ENCODE measurements around the gene RPL29. TPM values are rescaled to one million over a fixed set of nuclear protein-coding genes. Genes with fewer than 3 reads are reported as not detected.

RPL29 gene
- total RNA-seq, 8 experiments from 2014 or later, result 1,304 to 2,666 (median 2,366) TPM

- 50 to 100% (median 100%) methylated on average over 1 to 4 of the region's 6 CpGs; no CpG with 5 or more reads in 5 of the 10 experiments for WGBS, 10 experiments
- in situ Hi-C loops (cut with MboI; ENCODE audit: low pct_unique_long_range_greater_than_20kb in 2 of 9, low sequenced_read_pairs in 9 of 9, unreplicated experiment in 9 of 9), result no loop called here
Measured at GRCh38 chr3:51970606-51971300, 24.9 kb downstream of the RPL29 start.

GRCh38 chr3:51969841-51970240 lies 25.9 kb downstream of the RPL29 start:
- in situ Hi-C loops (cut with MboI; ENCODE audit: low pct_unique_long_range_greater_than_20kb in 2 of 9, low sequenced_read_pairs in 9 of 9, unreplicated experiment in 9 of 9), result no loop called here
- no peak for ATAC-seq (replicated peaks in 6 of 8)
- peak overlapping the region in 1 of 2 donors; percentile 99 for H3K27ac ChIP-seq
- no peak overlapping the region for H3K4me3 ChIP-seq
- peaks cover 43 to 46% of the 10 kb centered on the region in 2 donors for H3K4me1 ChIP-seq (replicated peaks in 1 of 2)
- no CpG with 5 or more reads among the region's 4 CpGs for WGBS, 10 experiments

More at GRCh38 chr3:51970606-51971300, 24.9 kb downstream of the RPL29 start:
- Histone ChIP-seq H3K27ac (no peak overlapping the region), H3K4me1 (replicated peaks in 1 of 2) (peaks cover 34 to 40% of the 10 kb centered on the region in 2 donors), H3K4me3 (no peak overlapping the region)
- no peak for ATAC-seq (replicated peaks in 6 of 8)

GRCh38 chr3:51968883-51969678 lies 26.6 kb downstream of the RPL29 start:
- in situ Hi-C loops (cut with MboI; ENCODE audit: low pct_unique_long_range_greater_than_20kb in 2 of 9, low sequenced_read_pairs in 9 of 9, unreplicated experiment in 9 of 9), result no loop called here
- Histone ChIP-seq H3K4me1 (replicated peaks in 1 of 2) (peaks cover 44 to 47% of the 10 kb centered on the region in 2 donors), H3K4me3 (peak overlapping the region in 4 of 5 donors; percentile 67 to 90 (median 84)), H3K27ac (peak overlapping the region; percentile 97 to 99)
- WGBS, 10 experiments, result 79 to 100% (median 100%) methylated on average over 1 to 4 of the region's 6 CpGs; no CpG with 5 or more reads in 4 of the 10 experiments
- no peak for ATAC-seq (replicated peaks in 6 of 8)

- ATAC-seq (replicated peaks in 6 of 8), result peak; percentile 8 to 72 (median 54)
- Histone ChIP-seq H3K27ac (peak overlapping the region; percentile 97 to 99), H3K4me1 (replicated peaks in 1 of 2) (peaks cover 45 to 48% of the 10 kb centered on the region in 2 donors), H3K4me3 (peak overlapping the region; percentile 67 to 90 (median 86))
- WGBS, 10 experiments, result no CpG with 5 or more reads among the region's 11 CpGs
- in situ Hi-C loops (cut with MboI; ENCODE audit: low pct_unique_long_range_greater_than_20kb in 2 of 9, low sequenced_read_pairs in 9 of 9, unreplicated experiment in 9 of 9), result no loop called here
Measured at GRCh38 chr3:51968170-51968775, 27.4 kb downstream of the RPL29 start.

- no CpG with 5 or more reads among the region's 90 CpGs for WGBS, 10 experiments
- H3K27ac ChIP-seq, result peak within 1 kb of the TSS; percentile 97 to 99
- peaks cover 46 to 48% of the 10 kb centered on the region in 2 donors for H3K4me1 ChIP-seq (replicated peaks in 1 of 2)
- in situ Hi-C loops (cut with MboI; ENCODE audit: low pct_unique_long_range_greater_than_20kb in 2 of 9, low sequenced_read_pairs in 9 of 9, unreplicated experiment in 9 of 9), result no loop called here
- peak; percentile 64 to 83 (median 69) for ATAC-seq (replicated peaks in 6 of 8)
- H3K4me3 ChIP-seq, result peak within 1 kb of the TSS; percentile 67 to 90 (median 86)
Measured at GRCh38 chr3:51967384-51968169, 28.1 kb downstream of the RPL29 start, which contains the start of gene PCBP4. Gene PCBP4, minus strand, starts transcription at chr3:51967454. Its CDS starts 6,214 bp downstream, at chr3:51961240.

- WGBS, 10 experiments, result 11% methylated on average over 4 of the region's 33 CpGs; no CpG with 5 or more reads in 9 of the 10 experiments
- in situ Hi-C loops (cut with MboI; ENCODE audit: low pct_unique_long_range_greater_than_20kb in 2 of 9, low sequenced_read_pairs in 9 of 9, unreplicated experiment in 9 of 9), result no loop called here
- H3K27ac ChIP-seq, result peak overlapping the region; percentile 97 to 99
- peaks cover 46 to 48% of the 10 kb centered on the region in 2 donors for H3K4me1 ChIP-seq (replicated peaks in 1 of 2)
- peak overlapping the region; percentile 67 to 90 (median 86) for H3K4me3 ChIP-seq
- peak; percentile 2 to 18 (median 11) for ATAC-seq (replicated peaks in 6 of 8)
Measured at GRCh38 chr3:51966922-51967383, 28.7 kb downstream of the RPL29 start.

GRCh38 chr3:51966486-51966885 lies 29.2 kb downstream of the RPL29 start:
- ATAC-seq (replicated peaks in 6 of 8), result no peak
- Histone ChIP-seq H3K4me3 (peak overlapping the region; percentile 67 to 90 (median 86)), H3K4me1 (replicated peaks in 1 of 2) (peaks cover 46 to 48% of the 10 kb centered on the region in 2 donors), H3K27ac (peak overlapping the region; percentile 97 to 99)
- no CpG with 5 or more reads among the region's 5 CpGs for WGBS, 10 experiments
- in situ Hi-C loops (cut with MboI; ENCODE audit: low pct_unique_long_range_greater_than_20kb in 2 of 9, low sequenced_read_pairs in 9 of 9, unreplicated experiment in 9 of 9), result no loop called here

- in situ Hi-C loops (cut with MboI; ENCODE audit: low pct_unique_long_range_greater_than_20kb in 2 of 9, low sequenced_read_pairs in 9 of 9, unreplicated experiment in 9 of 9), result no loop called here
- ATAC-seq (replicated peaks in 6 of 8), result no peak
- peaks cover 46 to 48% of the 10 kb centered on the region in 2 donors for H3K4me1 ChIP-seq (replicated peaks in 1 of 2)
- 20% methylated on average over 1 of the region's 2 CpGs; no CpG with 5 or more reads in 9 of the 10 experiments for WGBS, 10 experiments
- H3K27ac ChIP-seq, result peak overlapping the region; percentile 97 to 99
- H3K4me3 ChIP-seq, result peak overlapping the region; percentile 67 to 90 (median 86)
Measured at GRCh38 chr3:51966016-51966415, 29.7 kb downstream of the RPL29 start.

GRCh38 chr3:51964521-51964920 lies 31.2 kb downstream of the RPL29 start:
- Histone ChIP-seq H3K27ac (peak overlapping the region; percentile 20 to 57), H3K4me3 (peak overlapping the region in 3 of 5 donors; percentile 4 to 87 (median 81)), H3K4me1 (replicated peaks in 1 of 2) (peaks cover 46 to 48% of the 10 kb centered on the region in 2 donors)
- 80% methylated on average over 1 of the region's 4 CpGs; no CpG with 5 or more reads in 9 of the 10 experiments for WGBS, 10 experiments
- ATAC-seq (replicated peaks in 6 of 8), result no peak
- in situ Hi-C loops (cut with MboI; ENCODE audit: low pct_unique_long_range_greater_than_20kb in 2 of 9, low sequenced_read_pairs in 9 of 9, unreplicated experiment in 9 of 9), result no loop called here

GRCh38 chr3:51963951-51964451 lies 31.7 kb downstream of the RPL29 start:
- H3K4me3 ChIP-seq, result peak overlapping the region in 2 of 5 donors; percentile 81 to 87
- H3K4me1 ChIP-seq (replicated peaks in 1 of 2), result peaks cover 42 to 43% of the 10 kb centered on the region in 2 donors
- peak in 2 of 8 experiments; percentile 8 to 11 for ATAC-seq (replicated peaks in 6 of 8)
- peak overlapping the region; percentile 20 to 57 for H3K27ac ChIP-seq
- in situ Hi-C loops (cut with MboI; ENCODE audit: low pct_unique_long_range_greater_than_20kb in 2 of 9, low sequenced_read_pairs in 9 of 9, unreplicated experiment in 9 of 9), result no loop called here
- WGBS, 10 experiments, result no CpG with 5 or more reads among the region's 12 CpGs

GRCh38 chr3:51962854-51963530 lies 32.7 kb downstream of the RPL29 start:
- ATAC-seq (replicated peaks in 6 of 8), result no peak
- Histone ChIP-seq H3K4me1 (replicated peaks in 1 of 2) (peaks cover 35 to 36% of the 10 kb centered on the region in 2 donors), H3K4me3 (no peak overlapping the region), H3K27ac (no peak overlapping the region)
- WGBS, 10 experiments, result 60 to 100% (median 88%) methylated on average over 1 to 4 of the region's 6 CpGs; no CpG with 5 or more reads in 2 of the 10 experiments
- in situ Hi-C loops (cut with MboI; ENCODE audit: low pct_unique_long_range_greater_than_20kb in 2 of 9, low sequenced_read_pairs in 9 of 9, unreplicated experiment in 9 of 9), result no loop called here

All from motor neuron (in vitro differentiated cells).